NCI-H82 (cell line): ENCODE measurements around the gene KLRC2.
"Not testable (repeated sequence)": the region's sequence is repeated elsewhere in the genome, so short reads cannot be mapped to it uniquely, and the experiment has no call there.

Experiments used
- DNase-seq: peaks from one replicate; lab custom pipeline; 2025; lab: John Stamatoyannopoulos, UW

The KLRC2 gene

DNA sequence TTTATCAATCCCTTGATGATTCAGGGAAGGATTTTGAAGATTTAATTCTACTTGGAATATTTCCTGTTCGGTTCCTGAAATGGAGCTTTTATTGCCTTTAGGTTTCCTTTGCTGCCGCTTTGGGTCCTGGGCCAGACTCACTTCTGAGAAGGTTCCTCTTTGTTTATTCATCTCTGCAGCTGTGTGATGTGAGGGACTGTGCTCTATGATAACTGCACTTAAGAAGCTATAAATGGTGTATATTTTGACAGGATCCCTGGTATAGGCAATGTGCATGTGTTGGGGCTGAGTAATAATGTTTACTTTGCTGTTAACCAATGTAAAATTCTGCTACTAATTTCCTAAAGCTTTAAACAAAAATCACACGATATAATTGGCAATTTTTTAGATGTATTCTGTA, at the start of gene KLRC2:
TSS of gene KLRC2 (minus strand) at position 195 of the 400 bp plus-strand sequence. CDS start at position 171, 24 bp downstream.
- not testable (repeated sequence) for DNase-seq

- not testable (repeated sequence) for DNase-seq
Measured at GRCh38 chr12:10481901-10482300, 46.1 kb upstream of the KLRC2 start.

DNA sequence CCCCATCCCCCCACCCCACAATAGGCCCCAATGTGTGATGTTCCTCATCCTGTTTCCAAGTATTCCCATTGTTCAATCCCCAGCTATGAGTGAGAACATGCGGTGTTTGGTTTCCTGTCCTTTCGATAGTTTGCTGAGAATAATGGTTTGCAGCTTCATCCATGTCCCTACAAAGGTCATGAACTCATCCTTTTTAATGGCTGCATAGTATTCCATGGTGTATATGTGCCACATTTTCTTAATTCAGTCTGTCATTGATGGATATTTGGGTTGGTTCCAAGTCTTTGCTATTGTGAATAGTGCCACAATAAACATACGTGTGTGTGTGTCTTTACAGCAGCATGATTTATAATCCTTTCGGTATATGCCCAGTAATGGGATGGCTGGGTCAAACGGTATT, 37.0 kb upstream of the KLRC2 start:
- DNase-seq, result not testable (repeated sequence)

GRCh38 chr12:10469701-10470100, 33.9 kb upstream of the KLRC2 start:
- no peak for DNase-seq

- DNase-seq, result peak; percentile 92
Measured at GRCh38 chr12:10466311-10466710, 30.5 kb upstream of the KLRC2 start.

DNA sequence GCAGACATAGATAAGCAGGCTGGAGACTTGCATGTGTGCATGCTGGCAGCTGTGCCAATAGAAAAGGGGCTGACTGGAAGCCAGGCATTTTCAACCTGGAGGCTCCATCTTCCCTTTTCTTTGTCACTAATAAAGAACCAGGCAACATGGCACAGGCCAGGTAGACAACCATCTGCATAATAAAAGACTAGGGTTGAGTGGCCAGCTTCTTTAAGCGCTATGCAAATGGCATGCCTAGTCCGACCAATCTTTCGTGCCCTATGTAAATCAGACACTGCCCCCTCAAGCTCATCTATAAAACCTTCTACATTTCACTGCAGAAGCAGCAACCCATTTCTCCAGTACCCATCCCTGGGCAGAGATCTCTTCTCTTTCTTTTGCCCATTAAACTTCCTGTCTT, 21.9 kb upstream of the KLRC2 start:
- no peak for DNase-seq

GRCh38 chr12:10456856-10457255, 21.0 kb upstream of the KLRC2 start:
- DNase-seq, result no peak

- no peak for DNase-seq
Measured at GRCh38 chr12:10455766-10456165, 20.0 kb upstream of the KLRC2 start.

DNA sequence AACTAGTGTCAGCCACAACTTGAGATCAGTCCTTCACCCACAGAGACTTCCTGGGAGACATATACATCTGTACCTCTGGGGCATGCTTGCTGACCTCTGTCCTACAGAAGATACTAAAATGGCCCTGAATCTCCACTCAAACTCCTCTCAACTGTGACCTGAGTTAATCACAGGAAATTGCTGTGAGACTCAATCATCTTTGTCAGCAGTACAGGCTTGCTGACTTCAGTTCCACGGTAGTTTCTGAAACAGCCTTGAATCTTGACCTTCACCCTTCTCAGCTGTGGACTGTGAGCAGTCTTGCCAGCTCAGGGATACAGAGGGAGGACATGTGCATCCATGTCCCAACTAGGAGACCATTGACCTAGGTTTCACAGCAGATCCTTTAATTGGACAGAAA, 18.7 kb upstream of the KLRC2 start:
- DNase-seq, result no peak

GRCh38 chr12:10453156-10453555, 17.3 kb upstream of the KLRC2 start, which contains the start of gene KLRC1:
KLRC1 (minus strand) TSS chr12:10453377; CDS start chr12:10451156, 2,221 bp downstream.
- DNase-seq, result no peak

DNA sequence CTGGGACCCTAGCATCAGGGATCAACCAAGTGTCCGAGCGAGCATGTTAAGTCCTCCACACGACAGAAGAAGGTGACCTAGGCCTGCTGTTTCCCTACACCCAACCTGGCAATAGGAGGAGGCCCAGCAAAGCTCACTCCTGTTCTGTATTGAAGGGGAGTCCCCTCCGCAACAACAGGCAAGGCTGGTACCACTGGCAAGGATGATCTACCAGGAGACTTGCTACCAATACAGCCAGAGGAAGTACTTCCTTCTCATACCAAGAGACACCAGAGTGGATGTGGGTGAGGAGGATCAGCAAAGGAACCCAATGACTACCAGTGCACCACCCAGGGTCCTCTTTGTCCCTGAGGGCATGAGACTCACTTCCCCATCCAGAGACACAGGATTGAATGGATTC, 12.4 kb upstream of the KLRC2 start:
- no peak for DNase-seq

- not testable (repeated sequence) for DNase-seq
Measured at GRCh38 chr12:10446052-10446451, 10.2 kb upstream of the KLRC2 start.

DNA sequence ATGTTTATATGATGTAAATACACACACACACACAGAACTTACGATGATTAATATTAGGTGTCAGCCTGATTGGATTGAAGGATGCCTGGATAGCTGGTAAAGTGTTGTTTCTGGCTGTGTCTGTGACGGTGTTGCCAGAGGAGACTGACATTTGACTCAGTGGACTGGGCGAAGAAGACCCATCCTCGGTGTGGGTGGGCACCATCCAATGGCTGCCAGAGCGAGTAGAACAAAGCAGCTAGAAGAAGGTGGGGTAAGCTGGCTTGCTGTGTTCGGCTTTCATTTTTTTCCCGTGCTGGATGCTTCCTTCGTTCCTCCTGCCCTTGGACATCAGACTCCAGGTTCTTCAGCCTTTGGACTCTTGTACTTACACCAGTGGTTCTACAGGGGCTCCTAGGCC, 5.3 kb upstream of the KLRC2 start:
- not testable (repeated sequence) for DNase-seq

GRCh38 chr12:10439608-10440274, 3.9 kb upstream of the KLRC2 start:
- DNase-seq, result not testable (repeated sequence)

- not testable (repeated sequence) for DNase-seq
Measured at GRCh38 chr12:10437601-10438000, 1.8 kb upstream of the KLRC2 start.

- not testable (repeated sequence) for DNase-seq
Measured at GRCh38 chr12:10430623-10431022, 5.2 kb downstream of the KLRC2 start.

DNA sequence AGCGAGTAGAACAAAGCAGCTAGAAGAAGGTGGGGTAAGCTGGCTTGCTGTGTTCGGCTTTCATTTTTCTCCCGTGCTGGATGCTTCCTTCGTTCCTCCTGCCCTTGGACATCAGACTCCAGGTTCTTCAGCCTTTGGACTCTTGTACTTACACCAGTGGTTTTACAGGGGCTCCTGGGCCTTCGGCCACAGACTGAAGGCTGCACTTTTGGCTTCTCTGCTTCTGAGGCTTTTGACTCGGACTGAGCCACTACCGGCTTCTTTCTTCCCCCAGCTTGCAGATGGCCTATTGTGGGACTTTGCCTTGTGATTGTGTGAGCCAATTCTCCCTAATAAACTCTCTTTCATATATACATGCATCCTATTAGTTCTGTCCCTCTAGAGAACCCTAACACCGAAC, 9.9 kb downstream of the KLRC2 start:
- not testable (repeated sequence) for DNase-seq

DNA sequence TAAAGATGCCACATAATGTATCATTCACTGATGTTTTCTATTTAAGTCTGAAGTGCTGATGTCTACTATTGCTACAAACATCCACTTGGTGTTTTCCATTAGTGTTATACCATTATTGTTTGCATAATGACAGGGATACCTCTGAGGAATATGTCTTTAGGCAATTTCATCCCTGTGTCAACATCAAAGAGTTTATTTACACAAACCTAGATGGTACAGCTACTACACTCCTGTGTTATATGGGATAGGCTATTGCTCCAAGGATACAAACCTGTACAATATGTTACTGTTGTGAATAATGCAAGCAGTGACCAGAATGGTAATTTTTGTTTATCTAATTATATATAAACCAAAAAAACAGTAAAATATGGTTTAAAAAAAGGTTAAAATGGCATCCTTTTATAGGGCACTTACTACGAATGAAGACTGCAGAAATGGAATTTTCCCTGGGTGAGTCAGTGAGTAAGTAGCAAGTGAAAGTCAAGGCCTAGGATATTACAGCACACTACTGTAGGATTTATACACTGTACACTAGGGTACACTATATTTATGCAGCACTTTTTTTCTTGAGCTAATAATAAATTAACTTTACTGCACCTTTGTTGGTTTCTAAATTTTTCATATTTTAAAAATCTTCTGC, 11.4 kb downstream of the KLRC2 start:
- not testable (repeated sequence) for DNase-seq

GRCh38 chr12:10422159-10422558, 13.7 kb downstream of the KLRC2 start:
- DNase-seq, result not testable (repeated sequence)

DNA sequence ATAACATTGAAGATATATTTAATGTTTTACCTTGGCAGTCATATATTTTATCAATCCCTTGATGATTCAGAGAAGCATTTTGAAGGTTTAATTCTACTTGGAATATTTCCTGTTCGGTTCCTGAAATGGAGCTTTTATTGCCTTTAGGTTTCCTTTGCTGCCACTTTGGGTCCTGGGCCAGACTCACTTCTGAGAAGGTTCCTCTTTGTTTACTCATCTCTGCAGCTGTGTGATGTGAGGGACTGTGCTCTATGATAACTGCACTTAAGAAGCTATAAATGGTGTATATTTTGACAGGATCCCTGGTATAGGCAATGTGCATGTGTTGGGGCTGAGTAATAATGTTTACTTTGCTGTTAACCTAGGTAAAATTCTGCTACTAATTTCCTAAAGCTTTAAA, 15.5 kb downstream of the KLRC2 start, which contains the start of gene KLRC3:
TSS of gene KLRC3 (minus strand) at position 262 of the 400 bp plus-strand sequence. CDS start at position 217, 45 bp downstream.
- not testable (repeated sequence) for DNase-seq

DNA sequence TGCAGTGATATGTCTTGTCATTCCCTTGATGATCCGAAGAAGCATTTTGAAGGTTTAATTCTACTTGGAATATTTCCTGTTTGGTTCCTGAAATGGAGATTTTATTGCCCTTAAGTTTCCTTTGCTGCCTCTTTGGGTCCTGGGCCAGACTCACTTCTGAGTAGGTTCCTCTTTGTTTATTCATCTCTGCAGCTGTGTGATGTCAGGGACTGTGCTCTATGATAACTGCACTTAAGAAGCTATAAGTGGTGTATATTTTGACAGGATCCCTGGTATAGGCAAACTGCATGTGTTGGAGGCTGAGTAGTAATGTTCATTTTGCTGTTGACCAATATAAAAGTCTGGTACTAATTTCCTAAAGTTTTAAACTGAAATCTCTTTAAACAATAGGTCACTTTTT, 26.4 kb downstream of the KLRC2 start, which contains the start of gene KLRC4:
TSS of gene KLRC4 (minus strand) at position 366 of the 400 bp plus-strand sequence. CDS start at position 184, 182 bp downstream.
- DNase-seq, result no peak

DNA sequence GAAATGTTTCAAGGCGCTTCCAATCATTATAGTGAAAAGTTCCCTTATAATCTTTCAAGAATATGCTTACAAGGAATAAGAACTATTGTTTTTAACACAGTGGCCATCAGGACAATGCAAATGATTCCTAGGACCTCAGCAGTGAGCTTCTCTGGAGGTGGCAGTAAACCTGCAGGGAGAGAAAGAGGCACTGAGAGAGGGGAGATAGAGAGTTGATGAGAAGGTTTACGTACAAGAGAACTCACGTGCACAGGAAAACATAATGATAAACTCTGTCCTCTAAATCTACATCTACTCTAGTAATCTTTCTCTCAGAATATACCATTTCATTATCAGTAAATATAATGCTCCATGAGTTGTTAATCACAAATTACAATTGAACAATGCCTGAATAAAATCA, 27.0 kb downstream of the KLRC2 start:
- no peak for DNase-seq

- no peak for DNase-seq
Measured at GRCh38 chr12:10406725-10407124, 29.1 kb downstream of the KLRC2 start.
